SU-DHL-6 (cell line): ENCODE data around the gene ITFG2.

Experiments used
- H2AFZ ChIP-seq: fragments of 200-600 bp; sonication (generic); 2 replicates; pipeline ENCODE4 v1.6.1; 2014; ENCODE audit warnings: low read depth, mild to moderate bottlenecking, moderate library complexity, mixed read lengths, antibody characterized with exemption, low read length; ENCODE audit not compliant: severe bottlenecking
- H3F3A ChIP-seq: fragments of 200-600 bp; shearing (Covaris generic); 2 replicates; pipeline ENCODE4 v1.6.0; 2016; ENCODE audit warnings: antibody characterized with exemption, mild to moderate bottlenecking; ENCODE audit not compliant: insufficient read depth
- H3K27ac ChIP-seq: fragments of 200-600 bp; sonication (generic); 2 replicates; pipeline ENCODE4 v1.5.1; 2016; ENCODE audit warnings: low read depth, mild to moderate bottlenecking, low read length, moderate library complexity, mixed read lengths
- H3K27me3 ChIP-seq: fragments of 200-600 bp; sonication (generic), shearing (Covaris generic); 2 replicates; pipeline ENCODE4 v1.6.0; 2014; ENCODE audit warnings: mild to moderate bottlenecking, low read length
- H3K36me3 ChIP-seq: fragments of 200-600 bp; sonication (generic); 2 replicates; pipeline ENCODE4 v1.6.1; 2014; ENCODE audit warnings: mild to moderate bottlenecking, low read length, mixed read lengths
- H3K4me2 ChIP-seq: fragments of 300-600, 200-600 bp; shearing (Covaris generic), sonication (generic); 2 replicates; pipeline ENCODE4 v1.6.0; 2014; ENCODE audit warnings: low read length, low read depth, mild to moderate bottlenecking; ENCODE audit not compliant: poor library complexity, severe bottlenecking
- H3K4me3 ChIP-seq: fragments of 200-600 bp; sonication (generic); 2 replicates; pipeline ENCODE4 v1.5.1; 2014; ENCODE audit warnings: antibody characterized with exemption, low read length, mild to moderate bottlenecking, mixed read lengths; ENCODE audit not compliant: insufficient read depth, poor library complexity, severe bottlenecking
- H3K79me2 ChIP-seq: fragments of 200-600 bp; sonication (generic); 2 replicates; pipeline ENCODE4 v1.6.1; 2014; ENCODE audit warnings: mild to moderate bottlenecking, low read length, moderate library complexity; ENCODE audit not compliant: insufficient read depth
- H3K9ac ChIP-seq: fragments of 200-600 bp; sonication (generic); 2 replicates; pipeline ENCODE4 v1.7.0; 2014; ENCODE audit warnings: mild to moderate bottlenecking, low read length
- H3K9me2 ChIP-seq: fragments of 200-600 bp; sonication (generic); replicated peaks from 2 replicates; pipeline ENCODE4 v1.6.1; 2014; ENCODE audit warnings: low read length; ENCODE audit not compliant: insufficient read depth
- H3K9me3 ChIP-seq: fragments of 200-600 bp; sonication (generic); 2 replicates; pipeline ENCODE4 v1.6.1; 2014; ENCODE audit warnings: low read length, mixed read lengths; ENCODE audit not compliant: insufficient read depth
- H4K20me1 ChIP-seq: fragments of 200-600 bp; sonication (generic); 2 replicates; pipeline ENCODE4 v1.6.1; 2014; ENCODE audit warnings: low read depth, mild to moderate bottlenecking, antibody characterized with exemption, low read length, moderate library complexity, mixed read lengths
- CTCF ChIP-seq: fragments of 200-600 bp; sonication (generic); IDR thresholded peaks from one replicate; pipeline ENCODE4 v1.5.1; 2017; ENCODE audit warnings: antibody characterized with exemption, mild to moderate bottlenecking, low read length, moderate library complexity; ENCODE audit not compliant: insufficient read depth, poor library complexity, severe bottlenecking
- EZH2phosphoT487 ChIP-seq: fragments of 200-600 bp; sonication (generic), shearing (Covaris generic); conservative IDR thresholded peaks from 2 replicates; pipeline ENCODE4 v1.6.1; 2018; ENCODE audit warnings: mild to moderate bottlenecking, antibody characterized with exemption, low read length, moderate library complexity, mixed read lengths

Gene ITFG2

GRCh38 chr12:2851931-2852330 is 39.5 kb downstream of the ITFG2 start:
- no peak overlapping the region for H2AFZ ChIP-seq
- TF ChIP-seq EZH2phosphoT487: no peak
- no peak for TF ChIP-seq CTCF
- no peaks in the 10 kb centered on the region for H3K27me3 ChIP-seq
- no peaks in the 10 kb centered on the region for H3K9me3 ChIP-seq
- no peaks in the 10 kb centered on the region for H3K36me3 ChIP-seq
- no peaks in the 10 kb centered on the region for H3F3A ChIP-seq
- H3K4me3 ChIP-seq: no peak overlapping the region
- no peak overlapping the region for H3K27ac ChIP-seq
- no peaks in the 10 kb centered on the region for H3K79me2 ChIP-seq
- H3K9ac ChIP-seq: no peak overlapping the region
- no peaks in the 10 kb centered on the region for H3K9me2 ChIP-seq
- no peak overlapping the region for H3K4me2 ChIP-seq
- H4K20me1 ChIP-seq: no peaks in the 10 kb centered on the region

- no peaks in the 10 kb centered on the region for H3F3A ChIP-seq
- no peak overlapping the region for H3K4me3 ChIP-seq
- no peaks in the 10 kb centered on the region for H3K9me3 ChIP-seq
- H3K27ac ChIP-seq: no peak overlapping the region
- no peak overlapping the region for H2AFZ ChIP-seq
- H3K36me3 ChIP-seq: no peaks in the 10 kb centered on the region
- H3K4me2 ChIP-seq: no peak overlapping the region
- H4K20me1 ChIP-seq: no peaks in the 10 kb centered on the region
- H3K79me2 ChIP-seq: no peaks in the 10 kb centered on the region
- H3K27me3 ChIP-seq: no peaks in the 10 kb centered on the region
- no peak for TF ChIP-seq CTCF
- H3K9ac ChIP-seq: no peak overlapping the region
- no peaks in the 10 kb centered on the region for H3K9me2 ChIP-seq
These were observed 41.2 kb downstream of the ITFG2 start for GRCh38 chr12:2853626-2854025.

GRCh38 chr12:2854669-2855453 is 42.4 kb downstream of the ITFG2 start:
- no peaks in the 10 kb centered on the region for H3K27me3 ChIP-seq
- H4K20me1 ChIP-seq: no peaks in the 10 kb centered on the region
- no peaks in the 10 kb centered on the region for H3K79me2 ChIP-seq
- no peaks in the 10 kb centered on the region for H3K9me2 ChIP-seq
- no peak for TF ChIP-seq CTCF
- TF ChIP-seq EZH2phosphoT487: no peak
- H3K4me3 ChIP-seq: no peak overlapping the region
- no peak overlapping the region for H2AFZ ChIP-seq
- no peak overlapping the region for H3K27ac ChIP-seq
- peaks cover 5% of the 10 kb centered on the region; the same call in 1 of the 2 replicates for H3F3A ChIP-seq
- no peaks in the 10 kb centered on the region for H3K9me3 ChIP-seq
- peaks cover 3% of the 10 kb centered on the region; the same call in 1 of the 2 replicates for H3K36me3 ChIP-seq
- no peak overlapping the region for H3K4me2 ChIP-seq
- no peak overlapping the region for H3K9ac ChIP-seq
